Activated naive CD4-positive, alpha-beta T cell treated with anti-CD3 and anti-CD28 coated beads, Interleukin-2, amount 50 U/mL, for 72 hours (primary cell): ENCODE measurements around the gene THTPA. TPM values are rescaled to one million over a fixed set of nuclear protein-coding genes. Genes with fewer than 3 reads are reported as not detected.
A peak's percentile ranks its signal among the peaks of the same experiment; 100 is the strongest.

ENCODE experiments used
- ATAC-seq, 2 donors: fragments of 150-1000 bp; cut with Tn5 transposase; 2 replicates each; pipeline ENCODE4 v1.10.0; 2021; ENCODE audit warnings: mild to moderate bottlenecking in 2 of 2, moderate library complexity in 2 of 2
- DNase-seq, 2 donors: peaks; one replicate each; pipeline ENCODE4 v3.0.0; 2021 to 2022; ENCODE audit warnings: low spot score in 2 of 2
- H3K27ac Mint-ChIP-seq, 2 donors: one replicate each; pipeline ENCODE4 v1.8.0; 2022; ENCODE audit warnings: mild to moderate bottlenecking in 2 of 2, mixed read lengths in 2 of 2
- H3K36me3 Mint-ChIP-seq, 2 donors: one replicate each; pipeline ENCODE4 v1.8.0; 2022; ENCODE audit warnings: mixed read lengths in 2 of 2
- H3K9me3 Mint-ChIP-seq, 2 donors: one replicate each; pipeline ENCODE4 v1.8.0; 2022; ENCODE audit warnings: mixed read lengths in 2 of 2
- total RNA-seq, 2 donors: library from RNA; stranded (reverse); gene quantifications; one replicate each; pipeline ENCODE4 v1.2.3, GENCODE V29; 2022

Gene THTPA
- total RNA-seq, 2 donors from 2014 or later, result 5.9 to 6.5 TPM

DNA sequence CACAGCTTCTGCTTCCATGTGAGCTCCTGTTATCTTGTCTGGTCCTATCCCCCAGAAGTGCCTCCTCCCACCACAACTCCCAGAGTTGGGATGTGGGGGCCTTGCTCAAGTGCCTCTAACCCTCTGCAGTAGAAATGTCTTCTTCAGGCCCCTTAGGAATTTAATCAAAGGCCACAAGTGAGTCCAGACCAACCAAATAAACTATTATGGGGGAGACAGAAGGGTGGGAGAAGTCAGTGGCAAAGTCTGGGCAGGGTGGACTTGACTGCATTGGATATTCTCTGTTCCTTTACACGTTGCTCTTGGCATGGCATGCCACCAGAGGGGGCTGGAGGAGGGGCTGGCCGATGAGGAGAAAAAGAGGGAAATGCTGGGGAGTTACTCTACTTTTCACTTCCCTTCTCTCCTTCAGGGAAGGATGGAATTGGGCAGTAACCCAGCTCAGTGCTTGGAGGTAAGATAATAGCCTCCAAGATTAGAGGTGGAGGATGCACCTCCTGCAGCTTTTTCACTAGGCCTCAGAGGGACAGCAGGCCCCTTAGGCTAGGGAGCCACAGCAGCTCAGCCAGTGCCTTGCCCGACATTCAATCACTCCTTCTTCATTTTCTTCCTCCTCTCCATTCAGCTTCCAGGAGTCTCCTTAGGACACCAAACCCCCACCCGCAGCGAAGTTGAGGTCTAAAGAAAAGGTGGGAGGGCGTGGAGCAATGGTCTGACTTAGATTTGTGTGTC is 12.7 kb downstream of the THTPA start:
- DNase-seq (no peak), ATAC-seq (no peak)
- peaks cover 6 to 8% of the 10 kb centered on the region in 2 donors for H3K36me3 Mint-ChIP-seq
- no peaks in the 10 kb centered on the region for H3K9me3 Mint-ChIP-seq
- peak overlapping the region; percentile 97 to 99 for H3K27ac Mint-ChIP-seq

DNA sequence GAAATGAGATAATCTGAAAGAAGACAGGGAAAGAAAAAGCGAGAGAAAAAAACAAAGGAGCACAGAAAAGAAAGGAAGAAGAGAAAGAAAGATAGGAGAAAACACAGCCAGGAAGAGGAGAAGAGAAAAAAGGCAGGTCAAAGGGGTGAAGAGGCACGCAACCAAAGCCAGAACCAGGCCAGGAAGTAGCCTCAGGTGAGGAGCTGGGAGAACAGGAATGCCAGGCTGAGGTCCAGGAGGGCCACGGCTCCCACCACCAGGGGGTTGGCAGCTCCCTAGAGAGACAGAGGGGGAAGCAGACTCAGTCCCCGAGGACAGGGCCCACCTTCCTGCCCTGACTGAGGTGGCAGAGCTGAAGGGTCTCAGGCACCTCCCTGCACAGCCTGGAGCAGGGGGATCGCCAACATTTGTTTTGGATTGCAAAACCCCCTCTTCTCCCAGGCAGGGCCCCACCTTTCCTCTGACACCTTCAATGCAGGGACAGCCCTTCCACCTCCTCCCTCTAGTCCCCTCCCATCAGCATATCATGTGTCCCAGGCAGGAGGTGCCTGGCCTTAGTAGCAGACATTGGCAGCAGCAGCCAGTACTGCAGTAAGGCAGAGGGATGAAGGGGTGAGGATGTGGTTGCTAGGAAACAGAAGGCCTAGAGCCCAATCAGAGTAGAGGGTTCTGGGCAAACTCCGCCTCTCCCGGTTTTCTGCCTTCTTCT is 13.5 kb downstream of the THTPA start:
- Mint-ChIP-seq H3K36me3 (peaks cover 5 to 8% of the 10 kb centered on the region in 2 donors), H3K9me3 (no peaks in the 10 kb centered on the region), H3K27ac (peak overlapping the region; percentile 38 to 97)
- DNase-seq, result no peak
- ATAC-seq, result no peak

DNA sequence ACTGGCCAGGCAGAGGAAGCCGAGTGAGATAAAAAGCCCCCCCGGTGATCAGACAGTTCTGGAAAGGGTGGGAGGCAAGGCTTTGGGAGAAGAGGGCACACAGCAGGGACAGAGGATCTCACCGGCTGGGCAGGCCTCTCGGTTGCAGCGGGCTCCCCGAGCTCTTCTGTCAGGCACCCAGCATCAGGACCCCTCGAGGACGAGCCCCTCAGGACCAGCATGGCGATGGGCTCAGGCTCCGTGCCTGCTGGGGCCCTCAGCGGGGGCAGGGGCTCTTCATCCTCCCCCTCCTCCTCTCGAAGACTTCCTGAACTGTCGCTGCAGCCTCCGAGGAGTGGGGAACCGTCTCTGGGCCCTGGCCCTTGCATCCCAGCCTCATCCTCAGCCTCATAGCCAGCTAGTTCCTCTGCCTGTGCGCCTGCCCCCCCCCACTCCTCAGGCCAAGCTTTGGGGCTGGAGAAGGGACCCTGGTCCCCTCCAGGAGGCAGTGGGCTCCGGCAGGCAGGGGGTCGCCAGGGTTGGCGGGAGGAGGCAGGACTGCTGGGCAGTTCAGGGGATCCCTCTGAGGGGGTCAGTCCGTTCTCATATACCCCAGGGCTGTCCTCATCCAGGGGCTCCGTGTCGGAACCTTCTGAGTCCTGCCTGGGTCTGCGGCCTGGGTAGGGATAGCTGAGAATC is 14.9 kb downstream of the THTPA start:
- ATAC-seq (no peak), DNase-seq (peak in 1 of 2 donors; percentile 54)

DNA sequence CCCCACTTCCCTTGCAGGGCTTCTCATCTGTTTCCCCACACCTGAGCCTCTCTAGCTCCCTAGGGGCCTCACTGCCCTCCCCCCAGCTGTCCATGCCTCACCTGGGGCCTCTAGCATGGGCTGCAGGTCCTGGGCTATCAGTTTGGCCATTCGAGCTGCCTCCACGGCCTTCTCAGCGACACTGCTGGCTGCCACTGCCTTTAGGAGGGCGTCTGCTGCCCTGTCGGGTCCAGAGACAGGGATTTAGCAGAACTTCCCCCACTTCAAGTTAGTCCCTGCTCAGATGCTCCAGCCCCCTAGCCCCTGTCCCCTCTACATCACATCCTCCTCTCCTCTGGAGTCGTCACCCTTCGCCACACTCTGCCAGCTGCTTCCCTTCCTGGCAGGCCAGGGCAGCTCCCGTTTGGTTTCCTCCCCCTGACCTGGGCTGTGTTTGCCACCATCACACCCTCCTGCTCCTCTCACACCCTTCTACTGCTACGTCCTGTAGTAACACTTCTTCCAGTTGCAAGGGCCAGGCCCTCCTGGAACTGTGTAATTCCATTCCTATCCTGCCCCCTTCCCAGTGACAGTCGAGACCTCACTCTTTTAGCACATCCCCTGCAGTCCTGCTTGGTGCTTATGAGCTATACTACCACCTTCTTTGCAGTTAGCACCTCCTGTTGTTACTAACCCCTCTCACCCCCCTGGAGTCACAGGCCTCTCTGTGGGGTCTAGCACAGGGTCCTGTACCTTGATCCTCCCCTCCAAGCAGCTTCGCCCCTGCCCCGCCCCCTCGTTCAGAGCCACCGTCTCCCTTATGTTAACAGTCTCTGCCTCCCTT is 15.8 kb downstream of the THTPA start:
- ATAC-seq, result no peak
- Mint-ChIP-seq H3K36me3 (peaks cover 5 to 15% of the 10 kb centered on the region in 2 donors), H3K27ac (no peak overlapping the region), H3K9me3 (no peaks in the 10 kb centered on the region)
- peak in 1 of 2 donors; percentile 37 for DNase-seq

More for the DNA sequence above, 14.9 kb downstream of the THTPA start:
- H3K27ac Mint-ChIP-seq, result no peak overlapping the region
- no peaks in the 10 kb centered on the region for H3K9me3 Mint-ChIP-seq
- H3K36me3 Mint-ChIP-seq, result peaks cover 0 to 8% of the 10 kb centered on the region in 2 donors

DNA sequence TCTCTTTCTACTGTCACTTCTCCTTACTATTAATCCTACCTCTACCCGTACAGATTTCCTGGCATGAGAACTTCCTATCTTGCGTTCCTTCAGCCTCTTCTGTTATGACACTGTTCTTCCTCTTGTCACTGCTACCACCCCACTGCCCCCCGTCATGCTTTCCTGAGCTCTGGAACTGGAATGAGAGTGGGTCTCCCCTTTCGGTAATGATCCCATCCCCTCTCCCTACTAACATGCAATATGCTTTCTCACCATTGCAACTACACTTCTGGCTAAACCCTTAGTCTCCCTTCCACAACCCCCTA is 16.4 kb downstream of the THTPA start:
- no peak overlapping the region for H3K27ac Mint-ChIP-seq
- no peak for DNase-seq
- no peaks in the 10 kb centered on the region for H3K9me3 Mint-ChIP-seq
- ATAC-seq, result no peak
- peaks cover 5 to 10% of the 10 kb centered on the region in 2 donors for H3K36me3 Mint-ChIP-seq

DNA sequence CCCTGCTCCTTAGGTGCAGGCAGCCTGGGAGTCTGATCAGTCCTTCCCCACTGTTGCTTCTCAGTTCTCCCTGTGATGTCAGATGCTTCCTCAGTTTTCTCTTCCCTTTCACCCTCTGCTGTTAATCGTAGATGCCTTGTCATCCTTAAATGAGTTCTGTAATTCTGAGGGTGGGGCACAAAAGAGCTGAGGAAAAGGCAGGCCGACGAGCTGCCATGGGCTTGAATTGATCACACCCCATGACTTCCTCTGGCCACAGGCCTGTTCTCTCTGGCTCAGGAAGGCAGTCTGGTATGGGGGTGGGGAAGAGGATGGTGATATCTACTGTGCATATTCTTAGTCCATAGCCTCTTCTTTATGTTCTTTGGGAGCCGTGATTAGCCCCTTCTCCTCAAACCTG is 16.8 kb downstream of the THTPA start:
- peaks cover 5 to 7% of the 10 kb centered on the region in 2 donors for H3K36me3 Mint-ChIP-seq
- no peaks in the 10 kb centered on the region for H3K9me3 Mint-ChIP-seq
- ATAC-seq (no peak), DNase-seq (no peak)
- no peak overlapping the region for H3K27ac Mint-ChIP-seq

DNA sequence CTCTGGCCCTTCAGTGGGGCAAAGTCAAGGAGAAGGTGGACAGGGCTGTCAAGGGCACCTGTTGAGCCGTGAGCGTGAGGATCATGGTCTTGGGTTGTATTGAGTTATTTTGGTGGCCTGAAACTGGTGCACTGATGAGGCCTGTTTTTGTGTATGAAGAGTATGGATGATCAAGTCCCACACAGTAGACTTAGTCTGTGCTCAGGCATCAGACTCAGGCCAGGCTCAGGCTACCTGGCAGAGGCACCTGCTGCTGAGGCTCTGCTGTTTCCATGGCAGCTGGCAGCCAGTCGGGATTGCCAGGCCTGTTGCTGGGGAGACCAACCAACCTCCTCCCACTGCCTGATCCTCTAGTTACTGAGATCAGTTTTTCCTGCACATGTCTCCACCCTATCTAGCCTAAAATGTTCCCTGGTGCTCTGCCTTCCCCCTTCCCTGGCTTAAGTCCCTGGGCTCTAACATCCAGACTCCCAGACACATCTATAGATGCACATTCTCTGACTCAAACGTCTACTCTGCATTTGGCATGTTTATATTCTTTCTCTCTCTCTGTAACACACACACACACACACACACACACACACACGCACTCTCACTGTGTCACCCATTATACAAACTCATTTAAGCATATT is 17.4 kb downstream of the THTPA start:
- peaks cover 5 to 7% of the 10 kb centered on the region in 2 donors for H3K36me3 Mint-ChIP-seq
- no peaks in the 10 kb centered on the region for H3K9me3 Mint-ChIP-seq
- no peak for ATAC-seq
- DNase-seq, result no peak
- no peak overlapping the region for H3K27ac Mint-ChIP-seq

DNA sequence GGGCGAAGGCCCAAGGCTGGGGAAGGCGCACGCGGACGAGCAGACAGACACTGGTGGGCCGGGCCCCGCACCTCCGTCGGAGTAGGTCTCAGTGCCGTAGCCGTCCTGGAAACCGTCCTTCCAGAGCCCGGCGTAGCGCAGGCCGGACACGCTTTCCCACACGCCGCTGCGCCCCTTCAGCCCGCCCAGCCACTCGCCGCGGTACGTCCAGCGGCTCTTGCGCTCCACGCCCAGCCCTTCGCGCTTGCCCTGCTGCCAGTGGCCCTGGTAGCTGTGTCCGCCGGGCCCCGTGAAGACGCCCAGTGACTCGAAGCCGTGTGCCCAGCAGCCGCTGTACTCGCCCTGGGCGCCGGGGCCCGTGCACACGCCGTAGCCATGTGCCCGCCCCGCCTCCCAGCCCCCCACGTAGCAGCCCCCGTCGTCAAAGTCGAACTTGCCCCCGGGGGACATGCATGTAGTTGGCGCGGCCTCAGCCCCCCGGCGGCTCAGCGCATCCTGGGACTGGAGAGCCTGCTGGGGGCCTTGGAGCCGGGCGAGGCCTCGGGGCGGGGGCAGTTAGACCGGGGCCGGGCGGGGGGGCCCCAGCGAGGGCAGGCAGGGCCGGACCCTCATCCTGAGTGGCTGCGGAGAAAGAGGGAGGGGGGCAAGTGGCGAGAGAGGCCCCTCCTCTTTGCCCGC is 21.1 kb downstream of the THTPA start:
- H3K36me3 Mint-ChIP-seq, result peaks cover 5 to 7% of the 10 kb centered on the region in 2 donors
- no peak overlapping the region for H3K27ac Mint-ChIP-seq
- no peaks in the 10 kb centered on the region for H3K9me3 Mint-ChIP-seq

DNA sequence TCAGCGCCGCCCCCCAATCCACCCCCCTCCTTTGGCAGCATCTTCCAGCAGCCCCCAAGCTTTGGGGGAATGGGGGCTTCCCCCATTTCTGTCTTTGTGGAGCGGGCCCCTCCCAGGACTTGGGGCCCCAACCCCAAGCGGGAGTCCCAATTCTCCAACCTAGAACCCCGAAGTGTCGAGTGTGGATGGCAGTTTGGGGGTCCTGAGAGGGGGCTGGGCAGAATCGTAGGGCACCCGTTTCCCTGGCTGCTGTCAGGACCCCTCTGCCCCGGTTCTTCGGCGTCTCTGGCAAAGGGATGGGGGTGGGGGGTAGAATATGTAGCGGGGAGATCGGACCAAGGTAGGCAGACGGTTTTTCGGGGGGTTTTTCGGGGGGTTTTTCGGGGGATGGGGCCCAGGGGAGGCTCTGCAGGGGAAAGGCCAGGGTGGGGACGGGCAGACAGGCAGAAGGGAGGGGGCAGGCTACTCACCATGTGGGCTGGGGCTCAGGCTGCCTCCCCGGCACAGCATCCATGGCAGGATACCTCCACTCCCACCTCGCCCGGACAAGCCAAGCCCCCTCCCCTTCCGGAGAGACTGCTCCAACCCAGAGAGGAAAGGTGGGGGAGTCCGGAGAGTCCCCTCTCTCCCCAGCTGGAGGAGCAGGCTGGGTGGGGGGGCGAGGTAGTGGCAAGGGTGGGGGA is 21.8 kb downstream of the THTPA start:
- H3K36me3 Mint-ChIP-seq, result peaks cover 5 to 7% of the 10 kb centered on the region in 2 donors
- DNase-seq (no peak), ATAC-seq (no peak)
- no peaks in the 10 kb centered on the region for H3K9me3 Mint-ChIP-seq
- no peak overlapping the region for H3K27ac Mint-ChIP-seq

More for the DNA sequence above, 21.1 kb downstream of the THTPA start:
- ATAC-seq (peak in 1 of 2 donors; percentile 16), DNase-seq (peak in 1 of 2 donors; percentile 53)

DNA sequence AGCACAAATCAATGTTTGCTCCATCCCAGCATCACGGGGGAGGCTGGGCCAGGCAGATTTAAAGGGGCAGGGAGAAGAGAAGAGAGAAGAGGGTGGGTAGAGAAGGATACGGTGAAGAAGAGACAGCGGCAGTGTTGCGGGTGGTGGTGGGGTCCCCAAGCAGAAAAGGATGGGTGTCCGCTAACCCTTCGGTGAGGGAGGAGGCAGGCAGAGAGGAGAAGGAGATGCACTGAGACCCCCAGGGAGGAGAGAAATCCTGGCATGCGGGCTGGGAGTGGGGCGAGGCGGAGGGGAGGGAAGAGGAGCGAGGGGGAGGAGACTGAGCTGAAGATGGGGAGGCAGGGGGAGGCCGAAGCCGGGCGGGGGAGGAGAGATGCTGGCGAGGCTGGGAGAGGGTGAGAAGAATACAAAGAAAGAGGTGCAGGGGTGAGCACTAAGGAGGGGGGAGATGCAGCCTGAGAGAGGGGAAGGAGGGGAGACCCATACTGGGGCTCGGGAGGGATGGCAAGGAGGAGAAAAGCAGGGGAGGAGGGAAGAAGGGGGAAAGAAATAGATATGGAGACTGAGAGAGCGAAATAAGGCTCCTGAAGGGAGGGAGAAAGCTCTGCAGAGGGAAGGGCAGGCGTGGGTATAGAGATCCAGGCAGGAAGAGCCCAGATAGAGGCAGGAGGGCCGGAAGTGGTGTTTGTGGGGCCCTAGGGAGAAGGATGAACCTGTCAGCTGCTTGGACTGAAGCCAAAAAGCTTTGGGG is 22.7 kb downstream of the THTPA start, which contains the start of gene JPH4:
Gene JPH4, minus strand, starts transcription at position 231 of the 751 bp plus-strand sequence. CDS start 1,337 bp downstream, outside the sequence.
- DNase-seq, result peak in 1 of 2 donors; percentile 30
- H3K36me3 Mint-ChIP-seq, result peaks cover 5 to 7% of the 10 kb centered on the region in 2 donors
- H3K9me3 Mint-ChIP-seq, result no peaks in the 10 kb centered on the region
- no peak within 1 kb of the TSS for H3K27ac Mint-ChIP-seq
- ATAC-seq, result no peak

DNA sequence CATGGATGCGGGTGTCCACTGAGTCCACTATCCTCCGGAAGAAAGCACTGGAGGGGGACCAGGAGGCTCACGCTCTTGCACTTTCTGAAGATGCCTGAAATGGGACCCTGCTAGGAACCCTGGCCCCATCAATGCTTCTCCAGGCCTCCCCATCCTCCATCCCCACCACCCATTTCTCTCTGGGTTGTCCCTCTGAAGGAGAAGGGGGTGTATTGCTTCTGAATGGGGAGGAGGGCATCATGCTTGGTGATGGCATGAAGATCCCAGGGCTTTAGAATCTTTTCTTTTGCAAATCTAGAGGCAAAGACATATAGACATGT is 23.2 kb downstream of the THTPA start:
- DNase-seq, result peak in 1 of 2 donors; percentile 34
- H3K36me3 Mint-ChIP-seq, result peaks cover 5 to 7% of the 10 kb centered on the region in 2 donors
- no peak overlapping the region for H3K27ac Mint-ChIP-seq
- ATAC-seq, result no peak
- H3K9me3 Mint-ChIP-seq, result no peaks in the 10 kb centered on the region

DNA sequence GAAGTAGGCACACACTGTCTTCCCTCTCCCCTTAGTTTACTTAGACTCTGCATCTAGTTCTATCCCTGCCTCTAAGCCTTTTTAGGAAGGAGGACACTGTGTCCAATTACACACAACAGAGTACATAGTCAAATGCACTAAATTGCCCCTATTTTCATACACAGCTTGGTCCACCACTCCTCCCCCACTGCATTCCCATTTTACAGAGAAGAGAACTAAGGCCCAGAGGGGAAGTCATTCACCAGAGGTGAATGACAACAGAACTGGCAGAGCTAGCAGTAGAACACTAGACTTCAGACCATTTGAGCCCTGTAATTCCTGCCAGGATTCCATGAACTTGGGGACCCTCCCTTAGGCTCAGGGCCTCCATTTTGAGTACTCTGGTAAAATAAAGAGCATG is 23.7 kb downstream of the THTPA start:
- no peak for DNase-seq
- no peak for ATAC-seq
- Mint-ChIP-seq H3K27ac (no peak overlapping the region), H3K36me3 (peaks cover 5 to 7% of the 10 kb centered on the region in 2 donors), H3K9me3 (no peaks in the 10 kb centered on the region)

DNA sequence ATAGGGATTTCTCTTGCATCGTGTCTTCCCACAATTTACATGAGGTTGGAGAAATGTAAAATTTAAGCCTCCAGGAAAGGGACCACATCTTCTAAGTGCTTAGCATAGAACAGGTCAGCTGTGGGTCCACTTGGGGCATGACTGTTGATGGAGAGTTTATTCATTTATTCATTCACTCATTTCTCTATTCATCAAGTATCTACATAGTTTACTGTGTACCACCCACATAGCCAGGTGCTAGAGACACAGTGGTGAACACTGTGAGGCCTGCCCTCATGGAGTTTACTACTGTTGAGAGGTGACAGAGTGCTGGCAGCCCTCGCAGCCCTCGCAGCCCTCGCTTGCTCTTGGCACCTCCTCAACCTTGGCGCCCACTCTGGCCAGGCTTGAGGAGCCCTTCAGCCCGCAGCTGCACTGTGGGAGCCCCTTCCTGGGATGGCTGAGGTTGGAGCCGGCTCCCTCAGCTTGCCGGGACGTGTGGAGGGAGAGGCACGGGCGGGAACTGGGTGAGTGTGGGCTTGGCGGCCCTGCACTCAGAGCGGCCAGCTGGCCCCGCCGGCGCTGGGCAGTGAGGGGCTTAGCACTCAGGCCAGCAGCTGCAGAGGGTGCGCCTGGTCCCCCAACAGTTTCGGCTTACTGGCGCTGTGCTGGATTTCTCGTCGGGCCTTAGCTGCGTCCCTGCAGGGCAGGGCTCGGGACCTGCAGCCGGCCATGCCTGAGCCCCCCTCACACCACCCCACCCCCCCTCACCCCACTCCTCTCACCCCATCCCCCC is 24.3 kb downstream of the THTPA start:
- ATAC-seq (no peak), DNase-seq (peak in 1 of 2 donors; percentile 51)
- H3K9me3 Mint-ChIP-seq, result no peaks in the 10 kb centered on the region
- peaks cover 5 to 7% of the 10 kb centered on the region in 2 donors for H3K36me3 Mint-ChIP-seq
- no peak overlapping the region for H3K27ac Mint-ChIP-seq

DNA sequence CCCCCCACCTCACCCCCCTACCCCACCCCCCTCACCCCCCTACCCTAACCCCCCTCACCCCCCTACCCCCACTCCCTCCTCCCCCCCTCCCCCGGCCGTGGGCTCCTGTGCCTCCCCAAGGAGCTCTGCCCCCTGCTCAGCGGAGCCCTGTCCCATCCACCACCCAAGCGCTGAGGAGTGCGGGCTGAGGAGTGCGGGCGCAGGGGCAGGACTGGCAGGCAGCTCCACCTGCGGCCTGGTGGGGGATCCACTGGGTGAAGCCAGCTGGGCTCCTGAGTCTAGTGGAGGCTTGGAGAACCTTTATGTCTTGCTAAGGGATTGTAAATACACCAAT is 24.8 kb downstream of the THTPA start:
- ATAC-seq (no peak), DNase-seq (peak in 1 of 2 donors; percentile 38)
- Mint-ChIP-seq H3K9me3 (no peaks in the 10 kb centered on the region), H3K36me3 (peaks cover 5 to 7% of the 10 kb centered on the region in 2 donors), H3K27ac (no peak overlapping the region)
